Naive thymus-derived CD4-positive, alpha-beta T cell (primary cell): ENCODE results near the gene TEAD2. TPM values are rescaled to one million over a fixed set of nuclear protein-coding genes. Genes with fewer than 3 reads are reported as not detected.
A peak's percentile ranks its signal among the peaks of the same experiment; 100 is the strongest.

Experiments
- ATAC-seq: fragments of 150-1000 bp; cut with Tn5 transposase; 2 replicates; pipeline ENCODE4 v1.10.0; 2021; ENCODE audit warnings: mild to moderate bottlenecking, moderate library complexity
- CTCF ChIA-PET: fragments of 350-600 bp; sonication (Branson Sonifier 250); formaldehyde crosslinking; loops from one replicate; lab custom pipeline; 2021; ENCODE audit warnings: antibody characterized with exemption; lab: Charles Lee
- POLR2A ChIA-PET: fragments of 350-600 bp; sonication (Branson Sonifier 250); formaldehyde crosslinking; loops from one replicate; lab custom pipeline; 2021; ENCODE audit warnings: antibody characterized with exemption, inconsistent platforms; lab: Charles Lee
- DNase-seq, 9 donors: peaks; one replicate each; pipeline versions ENCODE4 v3.0.0 to v3.0.0-alpha.2; 2020 to 2022; ENCODE audit warnings: mixed read lengths in 1 of 9
- H3K27ac ChIP-seq: one replicate; pipeline ENCODE4 v1.7.0; 2013; ENCODE audit warnings: mild to moderate bottlenecking, low read depth, low read length, moderate library complexity
- H3K27me3 ChIP-seq, 2 donors: one replicate each; pipeline ENCODE4 v1.7.0; 2013; ENCODE audit warnings: low read length in 2 of 2, mild to moderate bottlenecking in 2 of 2, moderate library complexity in 2 of 2; ENCODE audit not compliant: control insufficient read depth in 2 of 2, insufficient read depth in 2 of 2
- H3K36me3 ChIP-seq, 3 experiments: 1 replicate in 2 of 3; 2 replicates in 1 of 3; pipeline ENCODE4 v1.7.0; 2013; ENCODE audit warnings: low read length in 3 of 3, mild to moderate bottlenecking in 3 of 3, moderate library complexity in 1 of 3; ENCODE audit not compliant: insufficient read depth in 3 of 3, control insufficient read depth in 2 of 3
- H3K4me1 ChIP-seq, 2 donors: one replicate each; pipeline ENCODE4 v1.7.0; 2013; ENCODE audit warnings: low read length in 2 of 2, mild to moderate bottlenecking in 2 of 2, moderate library complexity in 1 of 2; ENCODE audit not compliant: control insufficient read depth in 2 of 2, insufficient read depth in 2 of 2
- H3K4me3 ChIP-seq: 2 replicates; pipeline ENCODE4 v1.7.0; 2013; ENCODE audit warnings: mild to moderate bottlenecking, low read length
- H3K9me3 ChIP-seq, 3 experiments: 1 replicate in 2 of 3; 2 replicates in 1 of 3; pipeline ENCODE4 v1.7.0; 2013; ENCODE audit warnings: low read length in 3 of 3; ENCODE audit not compliant: control insufficient read depth in 2 of 3
- H3K27ac Mint-ChIP-seq, 9 donors: one replicate each; pipeline ENCODE4 v1.8.0; 2020 to 2022; ENCODE audit warnings: mixed read lengths in 9 of 9, mild to moderate bottlenecking in 8 of 9, moderate library complexity in 5 of 9, inconsistent platforms in 2 of 9
- H3K27me3 Mint-ChIP-seq, 5 donors: one replicate each; pipeline ENCODE4 v1.8.0; 2021 to 2022; ENCODE audit warnings: mixed read lengths in 5 of 5, mild to moderate bottlenecking in 1 of 5
- H3K36me3 Mint-ChIP-seq, 5 donors: one replicate each; pipeline ENCODE4 v1.8.0; 2020 to 2022; ENCODE audit warnings: mixed read lengths in 5 of 5, mild to moderate bottlenecking in 3 of 5, inconsistent platforms in 1 of 5
- H3K4me1 Mint-ChIP-seq, 7 donors: one replicate each; pipeline ENCODE4 v1.8.0; 2020 to 2022; ENCODE audit warnings: mixed read lengths in 7 of 7, mild to moderate bottlenecking in 3 of 7, inconsistent platforms in 1 of 7
- H3K4me3 Mint-ChIP-seq, 10 donors: one replicate each; pipeline ENCODE4 v1.8.0; 2020 to 2022; ENCODE audit warnings: mild to moderate bottlenecking in 10 of 10, mixed read lengths in 10 of 10, moderate library complexity in 6 of 10, inconsistent platforms in 2 of 10
- H3K9me3 Mint-ChIP-seq, 11 donors: one replicate each; pipeline ENCODE4 v1.8.0; 2020 to 2022; ENCODE audit warnings: mixed read lengths in 11 of 11, mild to moderate bottlenecking in 4 of 11, inconsistent platforms in 1 of 11, moderate library complexity in 1 of 11
- intact Hi-C, 2 donors: fragments of 100-400 bp; cut with micrococcal nuclease; formaldehyde crosslinking; loops; one replicate each; pipeline ENCODE4 v1.15.1; 2023
- polyA plus RNA-seq, 2 donors: library from polyadenylated mRNA; unstranded; fragments of 300-500 nt; fragmentation: Illumina TruSeq; gene quantifications; one replicate each; pipeline ENCODE4 v1.2.3, GENCODE V29; 2021
- total RNA-seq, 6 experiments: library from RNA in 5 of 6; stranded (reverse) in 5 of 6; gene quantifications; 1 replicate in 5 of 6; 2 replicates in 1 of 6; pipeline ENCODE4 v1.2.3 and lab custom pipeline; 2021 to 2026

Gene TEAD2
- total and polyA plus RNA-seq, 7 experiments from 2014 or later, result 0.29 TPM; not detected in 6

- intact Hi-C loops, result no loop called here
- DNase-seq, result no peak
- H3K27me3 Mint-ChIP-seq, result peaks cover 0 to 55% (median 9%) of the 10 kb centered on the region in 5 donors
- ATAC-seq, result no peak
- no peaks in the 10 kb centered on the region for H3K9me3 Mint-ChIP-seq
- POLR2A ChIA-PET, result no interaction called here
- H3K36me3 ChIP-seq, result no peaks in the 10 kb centered on the region
- no peaks in the 10 kb centered on the region for H3K36me3 Mint-ChIP-seq
- peaks cover 0 to 13% of the 10 kb centered on the region in 2 donors for H3K4me1 ChIP-seq
- H3K27ac ChIP-seq, result no peak overlapping the region
- H3K27ac Mint-ChIP-seq, result peak overlapping the region in 1 of 9 donors; percentile 31
- no peak overlapping the region for H3K4me3 Mint-ChIP-seq
- CTCF ChIA-PET, result no interaction called here
- H3K9me3 ChIP-seq, result no peaks in the 10 kb centered on the region
- no peaks in the 10 kb centered on the region for H3K27me3 ChIP-seq
- H3K4me3 ChIP-seq, result no peak overlapping the region
- peaks cover 4 to 36% (median 27%) of the 10 kb centered on the region in 7 donors for H3K4me1 Mint-ChIP-seq
Measured at GRCh38 chr19:49357186-49357585, 5.0 kb downstream of the TEAD2 start.

GRCh38 chr19:49356382-49356781, 5.8 kb downstream of the TEAD2 start:
- ATAC-seq (no peak), DNase-seq (no peak)
- Histone ChIP-seq H3K9me3 (no peaks in the 10 kb centered on the region), H3K27me3 (no peaks in the 10 kb centered on the region), H3K4me3 (no peak overlapping the region), H3K36me3 (no peaks in the 10 kb centered on the region), H3K4me1 (peaks cover 0 to 6% of the 10 kb centered on the region in 2 donors), H3K27ac (no peak overlapping the region)
- H3K9me3 Mint-ChIP-seq, result no peaks in the 10 kb centered on the region
- H3K27ac Mint-ChIP-seq, result peak overlapping the region in 1 of 9 donors; percentile 31
- CTCF ChIA-PET, result no interaction called here
- H3K4me1 Mint-ChIP-seq, result peaks cover 0 to 31% (median 27%) of the 10 kb centered on the region in 7 donors
- POLR2A ChIA-PET, result no interaction called here
- H3K4me3 Mint-ChIP-seq, result no peak overlapping the region
- peaks cover 0 to 55% (median 9%) of the 10 kb centered on the region in 5 donors for H3K27me3 Mint-ChIP-seq
- no peaks in the 10 kb centered on the region for H3K36me3 Mint-ChIP-seq
- intact Hi-C loops, result no loop called here

- ChIA-PET POLR2A (no interaction called here), CTCF (no interaction called here)
- peaks cover 0 to 53% (median 9%) of the 10 kb centered on the region in 5 donors for H3K27me3 Mint-ChIP-seq
- no peak overlapping the region for H3K4me3 ChIP-seq
- no peak overlapping the region for H3K27ac ChIP-seq
- H3K36me3 ChIP-seq, result no peaks in the 10 kb centered on the region
- no peaks in the 10 kb centered on the region for H3K9me3 Mint-ChIP-seq
- peaks cover 0 to 1% (median 0%) of the 10 kb centered on the region in 5 donors for H3K36me3 Mint-ChIP-seq
- H3K4me1 ChIP-seq, result peaks cover 0 to 6% of the 10 kb centered on the region in 2 donors
- no peaks in the 10 kb centered on the region for H3K27me3 ChIP-seq
- H3K4me1 Mint-ChIP-seq, result peaks cover 0 to 27% (median 22%) of the 10 kb centered on the region in 7 donors
- peak overlapping the region in 2 of 10 donors; percentile 6 to 15 for H3K4me3 Mint-ChIP-seq
- H3K27ac Mint-ChIP-seq, result no peak overlapping the region
- DNase-seq (no peak), ATAC-seq (no peak)
- no peaks in the 10 kb centered on the region for H3K9me3 ChIP-seq
- intact Hi-C loops, result no loop called here
Measured at GRCh38 chr19:49355909-49356353, 6.3 kb downstream of the TEAD2 start.

- Mint-ChIP-seq H3K4me3 (no peak overlapping the region), H3K4me1 (peaks cover 0 to 16% (median 0%) of the 10 kb centered on the region in 7 donors), H3K27ac (no peak overlapping the region), H3K36me3 (peaks cover 0 to 8% (median 0%) of the 10 kb centered on the region in 5 donors), H3K9me3 (peaks cover 0 to 3% (median 0%) of the 10 kb centered on the region in 11 donors), H3K27me3 (peaks cover 0 to 14% (median under 1%) of the 10 kb centered on the region in 5 donors)
- no peak for ATAC-seq
- H3K9me3 ChIP-seq, result no peaks in the 10 kb centered on the region
- intact Hi-C loops, result no loop called here
- ChIA-PET CTCF (no interaction called here), POLR2A (interaction anchor here (0.6 kb wide), 1 partner anchor 1123 kb away, joined by 3 read pairs; no protein-coding TSS in a partner anchor)
- H3K36me3 ChIP-seq, result no peaks in the 10 kb centered on the region
- no peaks in the 10 kb centered on the region for H3K4me1 ChIP-seq
- no peaks in the 10 kb centered on the region for H3K27me3 ChIP-seq
- no peak overlapping the region for H3K4me3 ChIP-seq
- no peak overlapping the region for H3K27ac ChIP-seq
- DNase-seq, result no peak
Measured at GRCh38 chr19:49349567-49349966, 12.6 kb downstream of the TEAD2 start.

- POLR2A ChIA-PET, result interaction anchor here (0.6 kb wide), 1 partner anchor 1124 kb away, joined by 3 read pairs; no protein-coding TSS in a partner anchor
- ATAC-seq, result no peak
- CTCF ChIA-PET, result interaction anchor here (0.6 to 0.9 kb wide), 2 partner anchors 17 to 33 kb away, joined by 3 read pairs; no protein-coding TSS in a partner anchor
Measured at GRCh38 chr19:49348305-49349189, 13.7 kb downstream of the TEAD2 start.

GRCh38 chr19:49347835-49348234, 14.4 kb downstream of the TEAD2 start:
- no peak overlapping the region for H3K4me3 Mint-ChIP-seq
- no peak for DNase-seq
- CTCF ChIA-PET, result interaction anchor here (0.6 to 0.9 kb wide), 2 partner anchors 17 to 34 kb away, joined by 3 read pairs; no protein-coding TSS in a partner anchor
- peak overlapping the region in 1 of 9 donors; percentile 46 for H3K27ac Mint-ChIP-seq
- ATAC-seq, result peak; percentile 46
- Histone ChIP-seq H3K4me1 (no peaks in the 10 kb centered on the region), H3K36me3 (no peaks in the 10 kb centered on the region), H3K4me3 (no peak overlapping the region), H3K27me3 (no peaks in the 10 kb centered on the region), H3K9me3 (no peaks in the 10 kb centered on the region), H3K27ac (no peak overlapping the region)
- intact Hi-C loops, result no loop called here
- H3K4me1 Mint-ChIP-seq, result peaks cover 0 to 20% (median 2%) of the 10 kb centered on the region in 7 donors
- H3K36me3 Mint-ChIP-seq, result peaks cover 0 to 10% (median 2%) of the 10 kb centered on the region in 5 donors
- H3K27me3 Mint-ChIP-seq, result peaks cover 0 to 6% (median 0%) of the 10 kb centered on the region in 5 donors
- POLR2A ChIA-PET, result no interaction called here
- peaks cover 0 to 3% (median 0%) of the 10 kb centered on the region in 11 donors for H3K9me3 Mint-ChIP-seq

More at GRCh38 chr19:49348305-49349189, 13.7 kb downstream of the TEAD2 start:
- peaks cover 0 to 17% (median 0%) of the 10 kb centered on the region in 7 donors for H3K4me1 Mint-ChIP-seq
- H3K4me3 Mint-ChIP-seq, result no peak overlapping the region
- no peak overlapping the region for H3K27ac ChIP-seq
- DNase-seq, result no peak
- H3K36me3 Mint-ChIP-seq, result peaks cover 0 to 9% (median 0%) of the 10 kb centered on the region in 5 donors
- H3K36me3 ChIP-seq, result no peaks in the 10 kb centered on the region
- no peaks in the 10 kb centered on the region for H3K27me3 ChIP-seq
- peaks cover 0 to 9% (median 0%) of the 10 kb centered on the region in 5 donors for H3K27me3 Mint-ChIP-seq
- no peak overlapping the region for H3K27ac Mint-ChIP-seq
- H3K9me3 ChIP-seq, result no peaks in the 10 kb centered on the region
- peaks cover 0 to 3% (median 0%) of the 10 kb centered on the region in 11 donors for H3K9me3 Mint-ChIP-seq
- intact Hi-C loops, result no loop called here
- no peaks in the 10 kb centered on the region for H3K4me1 ChIP-seq
- no peak overlapping the region for H3K4me3 ChIP-seq
